ENCODE data around the gene TAS2R60. TPM values are rescaled to one million over a fixed set of nuclear protein-coding genes. Genes with fewer than 3 reads are reported as not detected.

Gene TAS2R60
- total RNA-seq, 1 donor from 2014 or later = not detected

GRCh38 chr7:143396625-143397556 lies 46.4 kb upstream of the TAS2R60 start:
- DNase-seq (ENCODE audit: low read depth) (no peak), FAIRE-seq (no peak)
- Histone ChIP-seq H3K36me3 (ENCODE audit: control insufficient read depth, insufficient read depth, low read length) (peaks cover 45% of the 10 kb centered on the region), H3K27me3 (ENCODE audit: control insufficient read depth, insufficient read depth, low read length) (no peaks in the 10 kb centered on the region), H3K4me3 (ENCODE audit: low read depth, low read length) (no peak overlapping the region)
- TF ChIP-seq CTCF (IDR thresholded peaks at IDR 0.05; ENCODE audit: insufficient read depth, low read length, severe bottlenecking) = no peak

GRCh38 chr7:143397710-143398530 lies 45.3 kb upstream of the TAS2R60 start:
- FAIRE-seq (no peak), DNase-seq (ENCODE audit: low read depth) (no peak)
- Histone ChIP-seq H3K27me3 (ENCODE audit: control insufficient read depth, insufficient read depth, low read length) (no peaks in the 10 kb centered on the region), H3K4me3 (ENCODE audit: low read depth, low read length) (no peak overlapping the region), H3K36me3 (ENCODE audit: control insufficient read depth, insufficient read depth, low read length) (peaks cover 42% of the 10 kb centered on the region)
- no peak for TF ChIP-seq CTCF (IDR thresholded peaks at IDR 0.05; ENCODE audit: insufficient read depth, low read length, severe bottlenecking)

- FAIRE-seq (no peak), DNase-seq (ENCODE audit: low read depth) (no peak)
- no peak overlapping the region for H3K4me3 ChIP-seq (ENCODE audit: low read depth, low read length)
- H3K36me3 ChIP-seq (ENCODE audit: control insufficient read depth, insufficient read depth, low read length) = peaks cover 42% of the 10 kb centered on the region
- no peak for TF ChIP-seq CTCF (IDR thresholded peaks at IDR 0.05; ENCODE audit: insufficient read depth, low read length, severe bottlenecking)
- no peaks in the 10 kb centered on the region for H3K27me3 ChIP-seq (ENCODE audit: control insufficient read depth, insufficient read depth, low read length)
These were observed 44.6 kb upstream of the TAS2R60 start for GRCh38 chr7:143398616-143399015.

GRCh38 chr7:143399151-143399550 lies 44.1 kb upstream of the TAS2R60 start:
- H3K36me3 ChIP-seq (ENCODE audit: control insufficient read depth, insufficient read depth, low read length) = peaks cover 38% of the 10 kb centered on the region
- no peak for DNase-seq (ENCODE audit: low read depth)

GRCh38 chr7:143399642-143400041 lies 43.6 kb upstream of the TAS2R60 start:
- no peak for FAIRE-seq
- Histone ChIP-seq H3K4me3 (ENCODE audit: low read depth, low read length) (no peak overlapping the region), H3K27me3 (ENCODE audit: control insufficient read depth, insufficient read depth, low read length) (no peaks in the 10 kb centered on the region), H3K36me3 (ENCODE audit: control insufficient read depth, insufficient read depth, low read length) (peaks cover 38% of the 10 kb centered on the region)
- TF ChIP-seq CTCF (IDR thresholded peaks at IDR 0.05; ENCODE audit: insufficient read depth, low read length, severe bottlenecking) = no peak
- DNase-seq (ENCODE audit: low read depth) = no peak

More at GRCh38 chr7:143399151-143399550, 44.1 kb upstream of the TAS2R60 start:
- no peak for FAIRE-seq
- H3K27me3 ChIP-seq (ENCODE audit: control insufficient read depth, insufficient read depth, low read length) = no peaks in the 10 kb centered on the region
- no peak overlapping the region for H3K4me3 ChIP-seq (ENCODE audit: low read depth, low read length)
- TF ChIP-seq CTCF (IDR thresholded peaks at IDR 0.05; ENCODE audit: insufficient read depth, low read length, severe bottlenecking) = no peak
